Mucosa of stomach (tissue), 1 donor: ENCODE data around the gene C19orf18.

Experiments used
- H3K27me3 ChIP-seq: one replicate; pipeline ENCODE4 v1.7.0; 2013; ENCODE audit warnings: mild to moderate bottlenecking, low read length; ENCODE audit not compliant: control insufficient read depth, insufficient read depth
- H3K36me3 ChIP-seq: one replicate; pipeline ENCODE4 v1.7.0; 2013; ENCODE audit warnings: low read length; ENCODE audit not compliant: control insufficient read depth, insufficient read depth
- H3K4me1 ChIP-seq: one replicate; pipeline ENCODE4 v1.7.0; 2013; ENCODE audit warnings: mild to moderate bottlenecking, low read length; ENCODE audit not compliant: control insufficient read depth, insufficient read depth
- H3K4me3 ChIP-seq: one replicate; pipeline ENCODE4 v1.7.0; 2013; ENCODE audit warnings: low read length
- H3K9ac ChIP-seq: one replicate; pipeline ENCODE4 v1.7.0; 2013; ENCODE audit warnings: mild to moderate bottlenecking, low read length, moderate library complexity
- H3K9me3 ChIP-seq: one replicate; pipeline ENCODE4 v1.7.0; 2013; ENCODE audit warnings: mild to moderate bottlenecking, low read length, moderate library complexity; ENCODE audit not compliant: control insufficient read depth
- donor health status: Pancreatic carcinoma.

The C19orf18 gene

GRCh38 chr19:58002384-58003173 is 28.2 kb upstream of the C19orf18 start, which contains the start of gene ZNF606:
ZNF606 (minus strand) TSS chr19:58002820; CDS start chr19:58001319, 1,501 bp downstream.
- Histone ChIP-seq H3K9me3 (peaks cover 15% of the 10 kb centered on the region), H3K36me3 (peaks cover 11% of the 10 kb centered on the region), H3K27me3 (no peaks in the 10 kb centered on the region), H3K4me3 (peak within 1 kb of the TSS; percentile 99), H3K4me1 (peaks cover 7% of the 10 kb centered on the region), H3K9ac (peak within 1 kb of the TSS; percentile 89)

- Histone ChIP-seq H3K9me3 (peaks cover 15% of the 10 kb centered on the region), H3K4me3 (peak overlapping the region; percentile 99), H3K27me3 (no peaks in the 10 kb centered on the region), H3K4me1 (peaks cover 7% of the 10 kb centered on the region), H3K9ac (peak overlapping the region; percentile 89), H3K36me3 (peaks cover 11% of the 10 kb centered on the region)
Observed at GRCh38 chr19:58001895-58002369, 27.6 kb upstream of the C19orf18 start.

- H3K9ac ChIP-seq, result no peak overlapping the region
- H3K36me3 ChIP-seq, result peaks cover 11% of the 10 kb centered on the region
- H3K9me3 ChIP-seq, result peaks cover 15% of the 10 kb centered on the region
- peaks cover 7% of the 10 kb centered on the region for H3K4me1 ChIP-seq
- no peaks in the 10 kb centered on the region for H3K27me3 ChIP-seq
- no peak overlapping the region for H3K4me3 ChIP-seq
Observed at GRCh38 chr19:58000677-58001076, 26.3 kb upstream of the C19orf18 start.

- H3K27me3 ChIP-seq, result no peaks in the 10 kb centered on the region
- H3K36me3 ChIP-seq, result peaks cover 9% of the 10 kb centered on the region
- no peak overlapping the region for H3K9ac ChIP-seq
- H3K9me3 ChIP-seq, result peaks cover 17% of the 10 kb centered on the region
- no peaks in the 10 kb centered on the region for H3K4me1 ChIP-seq
- H3K4me3 ChIP-seq, result no peak overlapping the region
Observed at GRCh38 chr19:57992841-57993240, 18.5 kb upstream of the C19orf18 start.

GRCh38 chr19:57978586-57979289 is 4.4 kb upstream of the C19orf18 start:
- H3K9me3 ChIP-seq, result peaks cover 55% of the 10 kb centered on the region

GRCh38 chr19:57964761-57965160 is 9.6 kb downstream of the C19orf18 start:
- no peaks in the 10 kb centered on the region for H3K36me3 ChIP-seq
- no peaks in the 10 kb centered on the region for H3K27me3 ChIP-seq
- no peaks in the 10 kb centered on the region for H3K9me3 ChIP-seq
- H3K4me1 ChIP-seq, result no peaks in the 10 kb centered on the region
- H3K9ac ChIP-seq, result no peak overlapping the region
- peak overlapping the region; percentile 19 for H3K4me3 ChIP-seq

More at GRCh38 chr19:57978586-57979289, 4.4 kb upstream of the C19orf18 start:
- Histone ChIP-seq H3K4me1 (no peaks in the 10 kb centered on the region), H3K4me3 (no peak overlapping the region), H3K36me3 (peaks cover 19% of the 10 kb centered on the region), H3K9ac (no peak overlapping the region), H3K27me3 (no peaks in the 10 kb centered on the region)

GRCh38 chr19:57961785-57962184 is 12.5 kb downstream of the C19orf18 start:
- no peak overlapping the region for H3K9ac ChIP-seq
- no peaks in the 10 kb centered on the region for H3K4me1 ChIP-seq
- H3K9me3 ChIP-seq, result no peaks in the 10 kb centered on the region
- no peak overlapping the region for H3K4me3 ChIP-seq
- no peaks in the 10 kb centered on the region for H3K36me3 ChIP-seq
- no peaks in the 10 kb centered on the region for H3K27me3 ChIP-seq

- Histone ChIP-seq H3K9me3 (no peaks in the 10 kb centered on the region), H3K4me3 (no peak overlapping the region), H3K36me3 (no peaks in the 10 kb centered on the region), H3K27me3 (no peaks in the 10 kb centered on the region), H3K9ac (no peak overlapping the region), H3K4me1 (no peaks in the 10 kb centered on the region)
Observed at GRCh38 chr19:57954996-57955395, 19.3 kb downstream of the C19orf18 start.

GRCh38 chr19:57949702-57950101 is 24.6 kb downstream of the C19orf18 start:
- H3K9ac ChIP-seq, result no peak overlapping the region
- H3K27me3 ChIP-seq, result no peaks in the 10 kb centered on the region
- no peaks in the 10 kb centered on the region for H3K36me3 ChIP-seq
- peaks cover 9% of the 10 kb centered on the region for H3K4me1 ChIP-seq
- no peak overlapping the region for H3K4me3 ChIP-seq
- H3K9me3 ChIP-seq, result no peaks in the 10 kb centered on the region

GRCh38 chr19:57949296-57949695 is 25.0 kb downstream of the C19orf18 start:
- H3K4me1 ChIP-seq, result peaks cover 9% of the 10 kb centered on the region
- no peaks in the 10 kb centered on the region for H3K9me3 ChIP-seq
- no peak overlapping the region for H3K4me3 ChIP-seq
- no peaks in the 10 kb centered on the region for H3K27me3 ChIP-seq
- no peak overlapping the region for H3K9ac ChIP-seq
- H3K36me3 ChIP-seq, result no peaks in the 10 kb centered on the region

- Histone ChIP-seq H3K4me1 (peaks cover 9% of the 10 kb centered on the region), H3K9ac (peak within 1 kb of the TSS; percentile 84), H3K36me3 (no peaks in the 10 kb centered on the region), H3K4me3 (peak within 1 kb of the TSS; percentile 73), H3K27me3 (no peaks in the 10 kb centered on the region), H3K9me3 (no peaks in the 10 kb centered on the region)
Observed at GRCh38 chr19:57947419-57948134, 26.8 kb downstream of the C19orf18 start, which contains the start of gene ZNF256. ZNF256 (minus strand) TSS chr19:57947706; CDS start chr19:57947474, 232 bp downstream.
